ENCODE measurements around the gene FAM240B.

The FAM240B gene

GRCh38 chr9:38662763-38663593 is 57.0 kb downstream of the FAM240B start:
- DNase-seq, result no peak

DNA sequence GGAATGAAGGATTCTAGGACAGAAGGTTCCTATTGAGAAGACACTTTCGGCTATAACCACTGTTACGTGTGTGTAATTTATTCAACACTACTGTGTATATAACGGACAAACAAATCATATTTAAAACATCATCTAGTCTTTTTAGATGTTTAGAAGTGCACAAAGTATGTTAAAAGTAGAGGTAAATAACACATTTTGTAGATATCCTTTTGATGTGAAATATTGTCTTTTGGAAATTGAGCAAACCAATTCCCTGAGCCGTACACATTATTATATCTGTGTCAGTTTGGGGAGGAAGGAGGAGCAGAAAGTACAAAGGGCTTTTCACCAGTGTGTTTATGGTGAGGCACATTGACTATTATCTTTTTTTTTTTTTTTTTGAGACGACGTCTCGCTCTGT is 60.4 kb downstream of the FAM240B start:
- no peak for DNase-seq

- DNase-seq, result no peak
These were observed 63.0 kb downstream of the FAM240B start for GRCh38 chr9:38656896-38657295.

GRCh38 chr9:38652486-38652885 is 67.4 kb downstream of the FAM240B start:
- DNase-seq, result no peak

- no peak for DNase-seq
These were observed 67.9 kb downstream of the FAM240B start for GRCh38 chr9:38652044-38652443.

DNA sequence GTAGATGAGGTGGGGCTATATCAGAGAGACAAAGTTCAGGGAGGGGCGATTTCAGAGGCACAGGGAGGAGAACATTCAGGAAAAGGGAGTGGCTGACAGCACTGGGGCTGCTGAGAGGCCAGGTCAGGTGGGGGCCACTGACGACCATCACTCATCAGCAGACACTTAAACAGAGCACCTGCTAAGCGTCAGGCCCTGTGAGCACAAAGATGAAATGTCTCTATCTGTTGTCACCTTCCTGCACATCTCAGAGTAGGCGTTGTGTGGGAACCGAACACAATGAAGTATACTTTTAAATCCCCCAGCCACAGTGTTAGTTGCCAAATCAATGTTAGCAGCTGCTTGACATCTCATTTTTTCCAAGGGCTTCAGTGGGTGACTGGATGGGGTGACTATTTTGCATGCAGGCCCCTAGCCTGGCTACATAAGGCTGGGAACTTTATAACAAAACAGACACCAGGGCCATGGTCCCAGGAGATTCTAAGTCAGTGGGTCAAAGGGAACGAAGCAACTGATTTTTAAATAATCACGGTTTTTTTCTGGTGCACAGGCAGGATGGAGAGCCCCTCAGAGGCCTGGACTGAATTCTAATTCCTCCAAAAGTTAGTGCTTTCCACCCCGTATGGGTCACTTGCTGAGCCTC is 68.4 kb downstream of the FAM240B start:
- DNase-seq, result no peak

DNA sequence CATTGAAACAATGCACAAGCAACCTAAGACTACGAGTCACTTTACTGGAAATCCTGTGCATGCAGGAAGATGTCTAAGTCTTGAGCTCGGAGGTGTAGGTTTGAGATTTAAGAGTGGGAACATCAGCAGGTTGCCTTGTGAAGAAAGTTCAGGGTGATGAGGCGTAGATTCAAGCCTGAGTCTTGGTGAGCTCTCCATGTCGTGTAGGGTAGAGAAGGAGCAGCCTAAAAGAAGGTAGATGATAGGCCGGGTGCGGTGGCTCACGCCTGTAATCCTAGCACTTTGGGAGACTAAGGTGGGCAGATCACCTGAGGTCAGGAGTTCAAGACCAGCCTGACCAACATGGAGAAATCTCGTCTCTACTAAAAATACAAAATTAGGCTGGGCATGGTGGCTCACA is 69.4 kb downstream of the FAM240B start:
- no peak for DNase-seq

DNA sequence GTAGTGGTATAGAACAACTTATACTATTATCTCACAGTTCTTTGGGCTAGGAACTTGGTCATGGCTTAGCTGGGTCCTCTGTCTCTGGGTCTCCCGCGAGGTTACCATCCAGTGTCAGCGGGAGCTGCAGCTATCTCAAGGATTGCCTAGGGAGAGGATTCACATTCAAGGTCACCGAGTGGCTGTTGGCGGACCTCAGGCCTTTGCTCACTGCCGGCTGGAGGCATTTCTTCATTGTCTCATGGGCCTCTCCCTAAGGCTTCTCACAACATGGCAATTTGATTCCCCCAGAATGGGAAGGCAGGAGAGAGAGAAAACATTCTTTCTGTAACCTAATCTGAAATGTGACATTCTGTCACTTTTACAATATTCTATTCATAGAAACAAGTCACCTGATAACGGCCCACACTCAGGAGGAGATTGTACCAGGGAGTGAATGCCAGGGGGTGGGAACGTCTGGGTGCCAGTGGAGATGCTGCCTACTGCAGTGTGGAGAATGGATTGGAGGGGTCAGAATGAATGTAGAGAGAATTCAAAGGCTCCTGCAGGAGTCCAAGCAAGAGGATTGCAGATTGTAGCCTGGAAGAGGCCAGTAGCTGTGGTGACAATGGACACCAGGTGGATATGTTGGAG is 70.1 kb downstream of the FAM240B start:
- DNase-seq, result no peak

DNA sequence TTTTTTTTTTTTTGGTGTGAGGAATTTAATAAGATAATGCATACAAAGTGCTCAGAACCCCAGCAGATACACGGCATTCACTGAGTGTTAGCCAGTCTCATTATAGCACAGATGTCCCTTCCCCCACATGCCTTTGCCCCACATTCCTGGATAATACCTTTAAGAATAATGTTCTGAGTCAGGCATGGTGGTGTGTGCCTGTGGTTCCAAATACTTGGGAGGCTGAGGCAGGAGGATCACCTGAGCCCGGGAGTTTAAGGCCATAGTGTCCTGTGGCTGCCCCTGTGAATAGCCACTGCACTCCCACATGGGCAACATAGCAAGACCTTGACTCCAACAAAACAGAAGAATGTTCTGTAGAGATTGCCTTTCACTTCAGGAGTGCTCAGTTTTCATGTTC is 75.3 kb downstream of the FAM240B start:
- no peak for DNase-seq
